GM18526 (cell line): ENCODE results near the gene PRIMA1.

Experiments used
- POLR2A ChIP-seq: IDR thresholded peaks from 3 replicates; pipeline ENCODE4 v1.6.1; 2011; ENCODE audit not compliant: insufficient read length; ENCODE audit errors: extremely low read depth

The PRIMA1 gene

GRCh38 chr14:93688820-93689219 is 99.5 kb downstream of the PRIMA1 start:
- TF ChIP-seq POLR2A: no peak

- no peak for TF ChIP-seq POLR2A
Observed at GRCh38 chr14:93688239-93688666, 100.0 kb downstream of the PRIMA1 start.

- TF ChIP-seq POLR2A: no peak
Observed at GRCh38 chr14:93686268-93686667, 102.0 kb downstream of the PRIMA1 start.

GRCh38 chr14:93685121-93685895 is 103.0 kb downstream of the PRIMA1 start:
- TF ChIP-seq POLR2A: no peak

- TF ChIP-seq POLR2A: no peak
Observed at GRCh38 chr14:93683226-93683625, 105.1 kb downstream of the PRIMA1 start.

- no peak for TF ChIP-seq POLR2A
Observed at GRCh38 chr14:93682459-93682858, 105.8 kb downstream of the PRIMA1 start.

- TF ChIP-seq POLR2A: no peak
Observed at GRCh38 chr14:93676416-93676958, 111.8 kb downstream of the PRIMA1 start.

GRCh38 chr14:93675651-93676050 is 112.6 kb downstream of the PRIMA1 start:
- no peak for TF ChIP-seq POLR2A

- TF ChIP-seq POLR2A: no peak
Observed at GRCh38 chr14:93674343-93674742, 113.9 kb downstream of the PRIMA1 start.

GRCh38 chr14:93669632-93670031 is 118.7 kb downstream of the PRIMA1 start:
- TF ChIP-seq POLR2A: no peak
